ENCODE results near the gene PRKG1. TPM values are rescaled to one million over a fixed set of nuclear protein-coding genes. Genes with fewer than 3 reads are reported as not detected.

The PRKG1 gene
- total RNA-seq, 1 experiment from 2014 or later, result 10.4 TPM

DNA sequence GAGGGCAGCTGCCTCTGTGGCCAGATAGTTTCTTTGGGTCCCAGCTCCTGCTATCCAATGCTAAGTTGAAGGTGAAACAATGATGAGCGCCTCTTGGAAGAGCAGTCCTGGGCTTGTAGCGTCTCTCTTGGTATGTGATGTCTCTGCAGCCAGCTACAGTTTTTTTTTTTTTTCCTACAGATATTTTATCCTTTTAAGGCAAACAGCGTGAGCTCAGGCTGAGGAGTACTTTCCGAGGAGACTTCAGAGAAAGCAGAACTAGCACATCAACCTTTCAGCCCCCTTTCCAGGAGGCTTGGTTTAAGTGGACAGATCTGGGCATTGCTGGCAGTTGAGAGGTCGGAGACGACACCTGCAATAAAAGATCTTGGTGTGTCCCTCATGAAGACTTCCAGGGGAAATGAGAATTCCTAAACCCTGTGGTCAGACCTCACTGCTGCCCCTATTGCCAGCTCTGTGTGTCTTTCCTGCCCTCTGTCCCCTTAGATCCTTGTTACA, 9.1 kb downstream of the PRKG1 start:
- no peaks in the 10 kb centered on the region for H3K9me3 ChIP-seq (ENCODE audit: control insufficient read depth, low read depth, low read length)
- H3K14ac ChIP-seq (ENCODE audit: insufficient read depth, low read length), result no peak overlapping the region; the same call in 1 of the 2 replicates
- no peak overlapping the region for H3K9ac ChIP-seq (ENCODE audit: extremely low read depth, insufficient read length, low read length)
- peaks cover 18% of the 10 kb centered on the region; the same call in 1 of the 2 replicates for H3K4me1 ChIP-seq (ENCODE audit: insufficient read depth, low read length)
- no peak overlapping the region for H2AFZ ChIP-seq (ENCODE audit: low read length)
- no peak overlapping the region for H3K27ac ChIP-seq (ENCODE audit: insufficient read length, low read depth, low read length)
- no peaks in the 10 kb centered on the region for H3K27me3 ChIP-seq (ENCODE audit: insufficient read depth, low read length)
- no peak overlapping the region for H3T11ph ChIP-seq (ENCODE audit: low read length)
- no peak overlapping the region for H2AK5ac ChIP-seq (ENCODE audit: insufficient read length, low read length)
- DNase-seq, result peak; percentile 61
- H3K23ac ChIP-seq (ENCODE audit: insufficient read length, low read depth, low read length), result no peak overlapping the region
- no CpG with 5 or more reads among the region's 6 CpGs for WGBS (ENCODE audit: extremely low coverage, insufficient read length, low lambda C conversion rate)
- peak overlapping the region; percentile 58 to 94 (median 71) for H3K27ac Mint-ChIP-seq
- no peak overlapping the region for H2BK20ac ChIP-seq (ENCODE audit: low read depth, low read length, poor library complexity, severe bottlenecking)
- peak; percentile 48 for TF ChIP-seq CTCF (conservative IDR thresholded peaks at IDR 0.05)
- H3K4me1 Mint-ChIP-seq, result peaks cover 33 to 43% of the 10 kb centered on the region in 2 experiments
- no peaks in the 10 kb centered on the region for H3K27me3 Mint-ChIP-seq (ENCODE audit: low read depth)
- H3K4me2 ChIP-seq (ENCODE audit: insufficient read depth, insufficient read length, low read length), result peak overlapping the region; percentile 38
- H4K5ac ChIP-seq (ENCODE audit: insufficient read length, low read depth, low read length), result no peak overlapping the region
- peak overlapping the region; percentile 4 to 16; a peak in 2 of 5 replicates for H3K4me3 Mint-ChIP-seq
- no peaks in the 10 kb centered on the region for H3K36me3 Mint-ChIP-seq (ENCODE audit: insufficient read depth in 1 of 3, low read depth in 3 of 3)
- no peak overlapping the region for H2BK15ac ChIP-seq (ENCODE audit: low read depth, low read length)
- no peaks in the 10 kb centered on the region for H3K23me2 ChIP-seq (ENCODE audit: insufficient read length, low read depth, low read length, poor library complexity, severe bottlenecking)
- H2BK120ac ChIP-seq (ENCODE audit: low read depth, low read length, poor library complexity, severe bottlenecking), result no peak overlapping the region
- H2BK5ac ChIP-seq (ENCODE audit: insufficient read length, low read length), result no peak overlapping the region
- H3K79me2 ChIP-seq (ENCODE audit: insufficient read depth, low read length), result peaks cover 2% of the 10 kb centered on the region; the same call in 1 of the 2 replicates
- H4K8ac ChIP-seq (replicated peaks; ENCODE audit: insufficient read length, low read depth, low read length), result no peak overlapping the region
- no peaks in the 10 kb centered on the region for H3K79me1 ChIP-seq (ENCODE audit: insufficient read depth, low read depth, low read length, poor library complexity, severe bottlenecking)
- no peaks in the 10 kb centered on the region for H3K9me3 Mint-ChIP-seq
- H3K4ac ChIP-seq (ENCODE audit: low read depth, low read length), result no peak overlapping the region
- H3K18ac ChIP-seq (ENCODE audit: insufficient read length, low read depth, low read length), result no peak overlapping the region
- no peak overlapping the region for H2BK12ac ChIP-seq (ENCODE audit: insufficient read length, low read depth, low read length)
- no peak overlapping the region for H4K91ac ChIP-seq (ENCODE audit: insufficient read length, low read depth, low read length)
- no peak overlapping the region for H3K56ac ChIP-seq (ENCODE audit: insufficient read length, low read depth, low read length)
- no peaks in the 10 kb centered on the region for H4K20me1 ChIP-seq (ENCODE audit: control insufficient read depth, insufficient read depth, insufficient read length)

Measured in H9 (cell line).